Liver (tissue), 9 donors: Measurements from ENCODE around the gene MED10. TPM values are rescaled to one million over a fixed set of nuclear protein-coding genes. Genes with fewer than 3 reads are reported as not detected.

Experiments used
- DNase-seq: peaks from one replicate; pipeline ENCODE4 v3.0.0-alpha.2; 2017; ENCODE audit warnings: low spot score
- H3K27ac ChIP-seq, 2 donors: one replicate each; pipeline ENCODE4 v1.7.0; 2013; ENCODE audit warnings: inconsistent platforms in 2 of 2, low read length in 2 of 2, control low read depth in 1 of 2, low read depth in 1 of 2, mild to moderate bottlenecking in 1 of 2
- H3K27me3 ChIP-seq, 4 donors: one replicate each; pipeline versions ENCODE4 v1.6.1 to v1.7.0; 2013; ENCODE audit warnings: low read length in 3 of 4, inconsistent platforms in 1 of 4, mild to moderate bottlenecking in 1 of 4, moderate library complexity in 1 of 4; ENCODE audit not compliant: control insufficient read depth in 4 of 4, insufficient read depth in 4 of 4
- H3K36me3 ChIP-seq, 4 donors: one replicate each; pipeline versions ENCODE4 v1.6.1 to v1.7.0; 2013; ENCODE audit warnings: low read length in 3 of 4, mild to moderate bottlenecking in 3 of 4, low read depth in 1 of 4, moderate library complexity in 1 of 4; ENCODE audit not compliant: control insufficient read depth in 4 of 4, insufficient read depth in 3 of 4
- H3K4me1 ChIP-seq, 4 donors: one replicate each; pipeline versions ENCODE4 v1.6.1 to v1.7.0; 2013; ENCODE audit warnings: low read length in 3 of 4, mild to moderate bottlenecking in 3 of 4, moderate library complexity in 1 of 4; ENCODE audit not compliant: control insufficient read depth in 4 of 4, insufficient read depth in 4 of 4
- H3K4me3 ChIP-seq, 3 donors: one replicate each; pipeline versions ENCODE4 v1.6.1 to v1.7.0; 2013; ENCODE audit warnings: low read length in 3 of 3, control low read depth in 1 of 3, low read depth in 1 of 3, mild to moderate bottlenecking in 1 of 3
- H3K9ac ChIP-seq, 2 donors: one replicate each; pipeline ENCODE4 v1.7.0; 2013; ENCODE audit warnings: low read length in 2 of 2, mild to moderate bottlenecking in 2 of 2, moderate library complexity in 2 of 2, control low read depth in 1 of 2, low read depth in 1 of 2
- H3K9me3 ChIP-seq, 4 donors: one replicate each; pipeline versions ENCODE4 v1.6.1 to v1.7.0; 2013; ENCODE audit warnings: low read length in 3 of 4; ENCODE audit not compliant: control insufficient read depth in 4 of 4
- ATF3 ChIP-seq: IDR thresholded peaks from 2 replicates; pipeline ENCODE4 v1.6.1; 2016; ENCODE audit warnings: antibody characterized with exemption
- CTCF ChIP-seq: fragments of 150-350 bp; IDR thresholded peaks from 2 replicates; pipeline ENCODE4 v1.5.1; 2017; ENCODE audit warnings: improper control_type of control experiment, low read depth, low read length; ENCODE audit not compliant: missing input control
- EGR1 ChIP-seq, 2 donors: IDR thresholded peaks; 2 replicates each; pipeline ENCODE4 v1.6.1; 2016 to 2018; ENCODE audit warnings: antibody characterized with exemption in 2 of 2, low read depth in 2 of 2
- FOXA1 ChIP-seq: IDR thresholded peaks from 2 replicates; pipeline ENCODE4 v1.6.1; 2016; ENCODE audit warnings: antibody characterized with exemption
- FOXA2 ChIP-seq: IDR thresholded peaks from 2 replicates; pipeline ENCODE4 v1.6.1; 2016; ENCODE audit warnings: antibody characterized with exemption
- GABPA ChIP-seq, 2 donors: IDR thresholded peaks in 1 of 2; conservative IDR thresholded peaks in 1 of 2; 2 replicates each; pipeline ENCODE4 v1.6.1; 2016; ENCODE audit warnings: antibody characterized with exemption in 2 of 2, mild to moderate bottlenecking in 1 of 2, moderate library complexity in 1 of 2
- HNF4A ChIP-seq, 2 donors: conservative IDR thresholded peaks; 2 replicates each; pipeline ENCODE4 v1.6.1; 2016; ENCODE audit warnings: antibody characterized with exemption in 2 of 2, mild to moderate bottlenecking in 2 of 2
- HNF4G ChIP-seq: IDR thresholded peaks from 2 replicates; pipeline ENCODE4 v1.6.1; 2016; ENCODE audit warnings: antibody characterized with exemption
- JUND ChIP-seq, 2 donors: IDR thresholded peaks; 2 replicates each; pipeline ENCODE4 v1.6.1; 2016; ENCODE audit warnings: antibody characterized with exemption in 2 of 2
- MAX ChIP-seq: IDR thresholded peaks from 2 replicates; pipeline ENCODE4 v1.6.1; 2016; ENCODE audit warnings: antibody characterized with exemption
- NR2F2 ChIP-seq: IDR thresholded peaks from 2 replicates; pipeline ENCODE4 v1.6.1; 2016; ENCODE audit warnings: antibody characterized with exemption
- RAD21 ChIP-seq, 2 donors: IDR thresholded peaks; 2 replicates each; pipeline ENCODE4 v1.6.1; 2016; ENCODE audit warnings: antibody characterized with exemption in 2 of 2, mild to moderate bottlenecking in 2 of 2
- REST ChIP-seq: IDR thresholded peaks from 2 replicates; pipeline ENCODE4 v1.6.1; 2016; ENCODE audit warnings: antibody characterized with exemption, mild to moderate bottlenecking
- RXRA ChIP-seq, 2 donors: IDR thresholded peaks; 2 replicates each; pipeline ENCODE4 v1.6.1; 2017 to 2018; ENCODE audit warnings: antibody characterized with exemption in 2 of 2, mild to moderate bottlenecking in 1 of 2
- SP1 ChIP-seq: IDR thresholded peaks from 2 replicates; pipeline ENCODE4 v1.6.1; 2018; ENCODE audit warnings: antibody characterized with exemption, mild to moderate bottlenecking
- TAF1 ChIP-seq: conservative IDR thresholded peaks from 2 replicates; pipeline ENCODE4 v1.6.1; 2016; ENCODE audit warnings: antibody characterized with exemption, mild to moderate bottlenecking
- YY1 ChIP-seq: IDR thresholded peaks from 2 replicates; pipeline ENCODE4 v1.6.1; 2016; ENCODE audit warnings: antibody characterized with exemption, mild to moderate bottlenecking
- ZBTB33 ChIP-seq: IDR thresholded peaks from 2 replicates; pipeline ENCODE4 v1.6.1; 2016; ENCODE audit warnings: antibody characterized with exemption
- WGBS: extraction: QIAGEN DNeasy Blood & Tissue Kit; methylation state at CpG from one replicate; pipeline ENCODE4 v1.1.7; 2013; 5-methylcytosine and 5-hydroxymethylcytosine counted together
- polyA plus RNA-seq, 2 donors: library from polyadenylated mRNA; stranded (reverse) in 1 of 2; unstranded in 1 of 2; fragments of 200-250 nt in 1 of 2; fragments of >200 nt in 1 of 2; fragmentation: Nextera tagmentation in 1 of 2; extraction: Ambion mirVana in 1 of 2; gene quantifications; one replicate each; pipeline versions ENCODE4 v1.2.1 to v1.2.3, GENCODE V29; 2013 to 2015
- total RNA-seq, 2 donors: library from RNA; depleted of rRNA; stranded (reverse); fragments of >200 nt; gene quantifications; one replicate each; pipeline ENCODE4 v1.2.3, GENCODE V29; 2014
- donor health status: healthy.
- donor health status: healthy.
- donor health status: healthy.
- donor health status: healthy.
- donor health status: healthy.

MED10 gene
- total and polyA plus RNA-seq, 4 donors, result 6.1 to 31.5 (median 11.5) TPM

GRCh38 chr5:6405591-6405990 is 27.2 kb upstream of the MED10 start:
- Histone ChIP-seq H3K4me3 (no peak overlapping the region), H3K36me3 (no peaks in the 10 kb centered on the region), H3K27ac (no peak overlapping the region), H3K27me3 (peaks cover 0 to 2% (median 0%) of the 10 kb centered on the region in 4 donors), H3K4me1 (no peaks in the 10 kb centered on the region), H3K9me3 (no peaks in the 10 kb centered on the region), H3K9ac (no peak overlapping the region)
- WGBS, result 88% methylated on average over 4 of the region's 4 CpGs
- TF ChIP-seq FOXA1, result no peak
- TF ChIP-seq HNF4A (conservative IDR thresholded peaks at IDR 0.05), result no peak
- TF ChIP-seq RAD21 (IDR thresholded peaks at IDR 0.05), result no peak
- no peak for TF ChIP-seq GABPA (IDR thresholded peaks at IDR 0.05 in 1 of 2, conservative IDR thresholded peaks at IDR 0.05 in 1 of 2)
- TF ChIP-seq YY1, result no peak
- TF ChIP-seq HNF4G, result no peak
- no peak for TF ChIP-seq TAF1
- TF ChIP-seq MAX, result no peak
- no peak for TF ChIP-seq EGR1 (IDR thresholded peaks at IDR 0.05; ENCODE audit: low read depth in 2 of 2)
- no peak for TF ChIP-seq NR2F2
- TF ChIP-seq RXRA (IDR thresholded peaks at IDR 0.05), result no peak
- no peak for TF ChIP-seq SP1
- no peak for TF ChIP-seq FOXA2
- no peak for TF ChIP-seq ATF3
- no peak for TF ChIP-seq ZBTB33
- TF ChIP-seq REST, result no peak
- TF ChIP-seq JUND (IDR thresholded peaks at IDR 0.05), result no peak
- no peak for TF ChIP-seq CTCF
- DNase-seq, result no peak
